GM18517 (cell line): Measurements from ENCODE around the gene WWTR1.

ENCODE experiments used
- ATAC-seq: cut with Tn5 transposase; IDR thresholded peaks from one replicate; pipeline ENCODE4 v1.9.1; 2021; ENCODE audit warnings: mild to moderate bottlenecking, moderate library complexity; ENCODE audit not compliant: unreplicated experiment

Gene WWTR1

DNA sequence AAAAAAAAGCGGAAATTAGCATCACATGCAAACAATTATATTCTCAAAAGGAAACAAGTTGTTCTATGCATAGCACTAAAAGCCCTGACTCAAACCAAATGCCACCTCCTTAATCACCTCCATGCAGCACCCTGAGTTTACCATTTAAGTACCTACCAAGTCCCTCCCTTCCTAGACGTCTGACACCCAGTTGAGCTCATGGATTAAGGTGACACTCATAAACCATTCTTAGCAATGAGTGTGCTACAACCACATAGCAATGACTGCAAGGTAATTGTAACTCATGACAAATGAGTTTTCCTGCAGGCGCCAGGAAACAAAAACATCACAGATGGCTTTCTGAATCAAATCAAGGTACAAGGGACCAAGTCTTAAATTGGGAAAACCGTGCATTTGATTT lies 32.0 kb downstream of the WWTR1 start:
- ATAC-seq: no peak

DNA sequence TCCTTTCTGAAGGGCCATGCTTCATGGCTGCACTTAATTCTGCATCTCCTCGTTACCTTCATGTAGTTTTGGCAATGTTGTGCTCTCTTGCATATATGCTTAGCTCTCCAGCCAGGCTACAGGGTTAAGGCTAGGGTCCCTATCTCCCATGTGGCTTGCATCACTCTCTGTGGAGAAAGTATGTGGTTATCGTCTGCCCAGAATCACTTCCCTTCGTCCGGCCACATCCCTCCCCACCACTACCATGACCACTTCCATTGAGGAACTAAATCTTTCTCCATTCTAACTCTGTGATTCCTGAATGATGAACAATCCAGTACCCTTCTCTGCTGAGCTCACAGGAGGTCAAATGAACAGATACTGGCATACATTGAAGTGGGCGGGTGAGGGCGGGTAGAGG lies 34.0 kb downstream of the WWTR1 start:
- no peak for ATAC-seq

DNA sequence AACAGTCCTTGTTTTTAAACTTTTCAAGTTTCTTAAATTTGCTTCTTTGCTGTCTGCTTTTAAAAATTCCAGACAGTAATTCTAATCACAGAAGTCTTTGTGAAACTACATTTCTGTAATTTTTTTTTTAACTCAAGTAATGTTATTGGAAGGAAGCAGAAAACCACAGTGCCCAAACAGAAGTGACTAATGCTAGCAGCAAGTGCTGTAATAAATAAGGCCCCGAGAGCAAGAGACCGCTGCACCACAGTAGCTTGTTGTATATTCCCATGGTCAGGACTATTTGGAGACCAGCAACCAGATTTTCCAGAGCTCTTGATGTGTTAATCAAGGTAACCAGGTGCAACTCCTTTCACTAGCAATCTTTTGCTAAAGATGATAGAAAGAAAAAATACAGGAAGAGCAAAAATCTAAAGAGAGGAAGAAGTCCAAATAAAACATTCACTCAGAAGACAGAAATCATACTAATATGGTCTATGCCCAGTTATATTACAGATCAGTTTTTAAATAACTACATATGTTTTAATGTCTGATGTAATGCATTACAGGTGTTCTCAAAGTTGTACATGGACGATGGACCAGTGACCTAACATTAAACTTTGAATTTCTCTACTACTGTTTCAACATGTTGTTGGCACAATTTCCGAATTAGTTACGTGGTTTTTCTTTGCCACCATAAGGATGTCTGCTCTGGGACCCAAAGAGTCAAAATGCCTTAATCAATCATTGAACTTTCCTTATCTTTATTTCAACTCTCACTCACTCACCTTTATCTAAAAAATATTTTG lies 36.4 kb downstream of the WWTR1 start:
- peak; percentile 55 for ATAC-seq

DNA sequence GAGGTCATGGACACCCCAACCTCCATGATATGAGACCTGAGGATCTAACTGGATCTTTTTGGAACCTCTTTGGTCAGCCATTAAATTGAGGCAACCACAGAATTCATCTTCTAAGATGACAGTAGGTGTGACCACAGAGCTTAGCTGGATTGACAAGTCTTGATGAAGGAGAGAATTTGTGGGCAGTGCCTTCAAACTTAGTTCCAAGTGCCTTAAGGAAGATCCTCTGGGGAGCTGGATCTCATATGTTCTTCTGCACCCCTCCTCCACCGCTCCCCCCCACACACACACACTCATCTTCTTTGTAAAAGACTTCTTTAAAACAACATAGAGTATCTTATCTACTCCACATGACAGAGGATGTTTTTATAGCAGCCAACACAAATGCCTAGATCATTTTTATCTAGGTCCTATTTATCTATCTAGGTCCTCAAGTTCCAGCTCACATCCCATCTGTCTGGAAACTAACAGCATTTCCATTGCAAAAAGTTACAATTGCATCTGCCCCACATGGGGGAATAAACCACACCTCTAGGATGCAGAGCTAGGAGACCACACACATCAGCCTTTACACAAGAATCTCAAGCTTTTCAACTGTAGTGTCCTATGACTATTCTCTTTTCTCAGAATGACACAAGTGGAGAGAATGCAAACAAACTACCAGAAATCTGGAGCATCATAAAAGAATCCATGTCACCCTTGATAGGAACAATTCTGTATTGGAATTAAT lies 37.4 kb downstream of the WWTR1 start:
- peak; percentile 62 for ATAC-seq

DNA sequence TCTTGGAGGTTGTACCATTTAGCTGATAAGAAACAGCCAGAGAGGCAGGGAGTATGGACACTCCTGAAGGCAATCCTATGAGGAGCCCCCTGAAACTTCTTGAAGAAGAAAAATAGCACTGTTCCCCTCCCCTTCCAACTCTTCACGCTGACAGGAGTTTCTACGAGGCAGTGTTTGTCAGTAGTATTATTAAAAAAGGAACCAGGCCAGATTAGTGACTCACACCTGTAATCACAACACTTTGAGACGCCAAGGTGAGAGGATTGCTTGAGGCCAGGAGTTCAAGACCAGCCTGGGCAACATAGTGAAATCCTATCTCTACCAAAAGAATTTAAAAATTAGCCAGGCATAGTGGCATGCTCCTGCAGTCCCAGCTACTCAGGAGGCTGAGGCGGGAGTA lies 38.7 kb downstream of the WWTR1 start:
- no peak for ATAC-seq

DNA sequence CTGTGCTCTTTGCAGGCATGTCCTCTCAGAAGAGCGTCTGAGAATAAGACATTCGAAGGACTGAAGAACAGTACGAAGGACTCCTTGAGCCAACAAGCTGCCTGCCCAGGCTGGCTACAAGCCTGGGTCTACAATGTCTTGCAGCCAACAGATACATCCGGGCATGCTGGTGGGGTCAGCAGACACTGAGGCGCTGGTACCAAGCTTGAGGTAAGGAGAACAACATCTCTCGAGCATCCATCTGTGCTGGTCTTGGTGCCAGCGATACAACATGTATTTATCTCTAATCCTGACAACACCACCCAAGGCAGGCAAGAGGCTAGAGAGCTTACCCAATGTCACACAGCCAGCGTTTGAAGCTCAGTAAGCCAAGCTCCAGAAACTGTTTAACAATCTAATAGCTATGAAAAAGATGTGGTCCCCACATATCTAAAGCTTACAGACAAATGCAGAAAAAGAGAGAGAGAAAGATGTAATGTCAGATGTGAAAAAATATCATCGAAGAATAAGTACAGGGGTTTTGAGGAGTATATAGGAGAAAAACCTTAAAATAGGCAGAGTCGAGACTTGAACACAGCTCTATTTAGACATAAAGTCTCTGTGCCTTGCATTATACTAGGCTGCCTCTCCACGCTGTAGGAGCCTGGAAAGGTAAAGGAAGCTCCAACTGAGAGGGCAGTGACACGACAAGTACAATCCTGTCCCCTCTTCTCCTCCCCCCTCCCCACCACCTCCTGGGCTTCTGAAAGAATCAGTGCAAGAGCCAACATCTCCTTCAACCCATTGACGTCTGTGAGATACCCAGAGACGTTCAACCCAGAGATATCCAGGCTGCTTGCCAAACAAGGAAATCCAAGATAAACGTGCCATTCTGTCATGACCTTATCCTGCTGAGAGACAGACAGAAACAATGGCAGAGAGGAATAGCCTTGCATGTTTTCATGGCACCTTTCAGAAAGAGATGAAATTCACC lies 39.4 kb downstream of the WWTR1 start:
- no peak for ATAC-seq

DNA sequence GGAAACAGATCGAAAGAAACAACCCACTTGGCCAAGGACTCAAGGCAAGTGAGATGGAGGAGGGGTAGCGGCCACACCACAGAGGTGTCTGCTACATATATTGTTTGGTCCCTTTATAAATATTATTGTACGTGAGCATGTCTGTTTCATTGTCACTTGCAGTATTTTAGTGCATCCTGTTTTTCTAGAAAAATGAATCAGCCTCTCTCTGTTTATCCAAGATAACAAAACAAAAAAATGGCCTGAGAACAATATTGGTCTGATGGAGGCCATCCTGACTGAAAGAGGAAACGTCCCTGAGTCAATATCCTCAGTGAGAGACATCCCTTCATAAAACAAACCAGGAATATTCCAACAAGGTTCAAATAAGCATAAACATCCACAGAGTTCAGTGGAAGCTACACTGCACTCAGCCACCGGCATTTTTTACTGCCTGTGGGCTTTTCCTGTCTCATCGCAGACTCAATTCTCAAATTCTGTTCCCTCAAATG lies 42.0 kb downstream of the WWTR1 start:
- no peak for ATAC-seq

DNA sequence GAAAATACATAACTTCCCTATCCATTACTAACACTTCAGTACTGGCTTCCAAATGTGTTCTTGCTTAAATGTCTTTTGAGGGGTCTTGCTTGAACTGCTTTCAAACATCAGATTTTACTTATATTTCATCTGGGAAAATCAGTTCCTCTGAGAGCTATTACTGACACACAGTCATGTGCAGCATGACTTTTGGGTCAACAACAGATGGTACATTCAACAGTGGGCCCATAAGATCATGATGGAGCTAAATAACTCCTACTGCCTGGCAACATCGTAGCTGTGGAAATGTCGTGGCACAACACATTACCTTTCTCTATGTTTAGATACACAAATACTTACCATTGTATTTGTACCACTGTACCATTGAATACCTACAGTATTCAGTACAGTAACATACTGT lies 43.8 kb downstream of the WWTR1 start:
- no peak for ATAC-seq

DNA sequence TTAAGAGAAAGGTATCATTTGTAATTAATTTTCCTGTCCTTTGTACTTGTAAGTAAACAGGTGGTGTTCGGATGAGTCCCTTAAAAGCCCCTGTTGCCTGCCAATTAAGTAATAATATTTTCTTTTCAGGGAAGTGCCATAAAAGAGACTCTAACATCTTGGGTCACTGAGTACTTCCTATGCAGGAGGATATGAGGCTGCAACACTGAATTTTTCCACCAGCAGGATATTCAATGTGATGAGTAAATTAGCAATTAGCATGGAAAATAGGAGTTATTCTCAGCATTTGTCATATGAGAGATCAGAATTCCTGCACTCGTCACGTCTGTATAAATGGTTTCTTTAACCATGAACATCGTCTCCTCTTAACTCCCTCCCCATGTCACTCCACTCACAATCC lies 45.4 kb downstream of the WWTR1 start:
- ATAC-seq: no peak

DNA sequence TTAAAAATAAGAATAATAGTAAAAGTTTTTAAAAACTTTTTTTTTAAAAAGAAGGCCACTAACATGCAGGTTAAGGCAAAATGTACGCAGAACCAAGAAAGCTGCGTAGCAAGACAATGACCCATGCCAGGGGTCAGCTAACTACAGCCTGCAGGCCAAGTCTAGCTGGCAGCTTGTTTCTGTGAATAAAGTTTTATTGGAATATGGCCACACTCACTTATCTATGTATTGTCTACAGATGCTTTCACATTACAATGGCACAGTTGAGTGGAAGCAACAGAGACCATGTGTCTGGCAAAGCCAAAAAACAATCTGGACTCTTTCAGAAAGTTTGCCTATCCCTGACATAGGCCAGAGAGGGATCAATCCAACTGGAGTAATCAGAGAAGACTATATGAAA lies 46.7 kb downstream of the WWTR1 start:
- ATAC-seq: no peak

DNA sequence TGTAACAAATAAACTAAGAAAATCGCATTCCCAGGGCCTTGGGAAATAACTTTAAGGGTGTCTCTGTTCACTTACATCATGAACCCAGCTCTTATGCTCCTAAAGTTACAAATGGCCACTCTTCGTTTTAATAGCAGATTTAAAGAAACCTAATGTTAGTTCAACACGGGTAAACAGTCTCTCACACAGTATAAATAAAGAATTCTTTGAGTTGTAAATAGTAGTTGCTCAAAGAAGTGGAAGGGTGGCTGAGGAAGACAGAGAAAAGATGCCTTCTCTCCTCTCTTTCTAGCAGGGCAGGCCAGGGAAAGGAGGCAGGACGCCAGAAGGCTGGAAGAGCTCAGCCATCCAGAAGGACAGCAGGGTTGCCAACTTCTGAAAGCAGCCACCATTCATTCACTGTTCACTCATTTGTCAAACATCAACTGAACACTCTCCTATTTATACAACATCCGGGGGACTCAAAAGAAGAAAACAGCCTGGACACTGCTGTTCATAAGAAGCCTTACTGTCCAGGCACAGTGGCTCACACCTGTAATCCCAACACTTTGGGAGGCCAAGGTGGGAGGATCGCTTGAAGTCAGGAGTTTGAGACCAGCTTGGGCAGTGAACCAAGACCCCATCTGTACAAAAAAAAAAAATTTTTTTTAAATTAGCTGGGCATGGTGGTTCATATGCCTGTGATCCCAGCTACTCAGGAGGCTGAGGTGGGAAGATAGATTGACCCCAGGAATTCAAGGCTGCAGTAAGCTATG lies 47.3 kb downstream of the WWTR1 start:
- no peak for ATAC-seq

DNA sequence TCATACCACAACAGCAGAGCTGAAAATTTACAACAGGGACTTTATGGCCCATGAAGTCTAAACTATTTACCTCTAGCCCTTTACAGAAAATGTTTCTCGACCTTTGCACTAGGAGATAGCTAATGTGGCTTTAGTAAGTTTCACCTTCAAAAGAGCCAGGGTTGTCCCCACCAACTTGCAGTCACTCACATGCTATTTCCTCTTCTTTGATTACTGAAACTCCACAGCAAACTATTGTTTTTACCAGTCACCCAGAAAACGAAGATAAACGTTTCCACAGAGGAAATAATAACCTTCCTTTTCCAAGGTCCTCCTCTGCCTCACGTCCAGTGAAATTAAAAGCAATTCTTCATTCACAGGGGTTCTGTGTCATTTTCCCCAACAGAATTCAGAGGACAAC lies 48.2 kb downstream of the WWTR1 start:
- peak; percentile 96 for ATAC-seq

DNA sequence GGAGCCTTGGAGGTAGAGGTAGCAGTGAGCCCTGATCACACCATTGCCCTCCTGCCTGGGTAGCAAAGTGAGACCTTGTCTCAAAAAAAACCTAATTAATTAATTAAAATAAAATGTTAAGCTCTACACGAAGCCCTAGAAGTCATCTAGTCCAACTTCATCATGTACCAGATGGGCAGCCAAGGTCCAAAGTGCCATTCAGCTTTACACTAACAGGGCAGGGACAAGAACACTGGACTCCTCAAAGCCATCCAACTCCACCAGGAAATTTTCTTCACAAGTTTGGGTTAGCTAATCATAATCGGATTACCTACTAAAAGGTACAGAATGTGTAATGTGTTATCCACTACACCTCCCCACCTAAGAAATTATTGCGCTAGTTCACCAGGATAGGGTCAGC lies 48.8 kb downstream of the WWTR1 start:
- no peak for ATAC-seq

DNA sequence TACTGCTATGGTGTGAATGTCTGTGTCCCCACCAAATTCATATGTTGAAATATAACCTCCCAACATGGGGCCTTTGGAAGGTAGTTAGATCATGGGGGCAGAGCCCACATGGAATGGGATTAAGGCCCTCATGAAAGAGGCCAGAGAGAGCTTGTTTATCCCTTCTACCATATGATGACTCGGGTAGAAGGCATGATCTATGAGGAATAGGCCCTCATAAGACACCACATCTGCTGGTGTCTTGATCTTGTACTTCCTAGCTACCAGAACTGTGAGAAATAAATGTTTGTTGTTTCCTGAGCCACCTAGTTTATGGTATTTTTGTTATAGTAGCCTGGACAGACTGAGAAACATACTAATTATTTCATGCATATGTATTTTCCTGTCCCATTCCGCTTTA lies 51.9 kb downstream of the WWTR1 start:
- no peak for ATAC-seq

DNA sequence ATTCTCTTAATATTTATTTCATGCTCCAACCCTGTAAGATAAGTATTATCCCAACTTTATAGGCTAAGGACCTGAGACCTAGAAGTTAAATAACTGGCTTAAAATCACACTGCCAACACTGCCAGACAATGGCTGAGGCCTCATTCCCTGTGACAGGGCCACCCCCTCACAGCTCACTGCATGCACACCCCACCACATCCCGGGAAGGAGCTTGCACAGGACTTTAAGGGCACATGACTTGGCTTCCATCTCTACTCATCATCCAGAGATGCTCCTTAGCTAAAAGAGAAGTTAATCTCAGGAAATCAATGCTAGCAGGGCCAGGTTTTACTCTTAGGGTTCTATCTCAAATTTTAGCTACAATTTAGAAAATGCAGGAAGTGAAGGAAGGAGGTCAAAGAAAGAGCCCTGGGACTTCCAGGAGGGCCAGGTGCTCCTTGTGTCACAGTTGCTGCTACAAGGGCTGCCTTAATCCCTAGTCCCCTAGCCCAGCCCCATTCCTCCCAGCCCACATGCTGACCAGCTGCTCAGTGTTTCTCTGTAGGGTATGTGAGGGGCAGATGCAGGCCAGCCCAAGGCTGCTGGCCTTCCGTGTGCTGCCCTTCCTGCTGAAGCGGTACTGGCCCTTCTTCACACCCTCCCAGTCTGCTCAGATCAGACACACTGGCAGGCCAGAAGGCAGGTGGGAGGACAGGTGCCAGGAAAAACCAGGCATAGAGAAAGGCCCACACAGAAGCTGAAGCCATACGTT lies 53.5 kb downstream of the WWTR1 start:
- ATAC-seq: no peak

DNA sequence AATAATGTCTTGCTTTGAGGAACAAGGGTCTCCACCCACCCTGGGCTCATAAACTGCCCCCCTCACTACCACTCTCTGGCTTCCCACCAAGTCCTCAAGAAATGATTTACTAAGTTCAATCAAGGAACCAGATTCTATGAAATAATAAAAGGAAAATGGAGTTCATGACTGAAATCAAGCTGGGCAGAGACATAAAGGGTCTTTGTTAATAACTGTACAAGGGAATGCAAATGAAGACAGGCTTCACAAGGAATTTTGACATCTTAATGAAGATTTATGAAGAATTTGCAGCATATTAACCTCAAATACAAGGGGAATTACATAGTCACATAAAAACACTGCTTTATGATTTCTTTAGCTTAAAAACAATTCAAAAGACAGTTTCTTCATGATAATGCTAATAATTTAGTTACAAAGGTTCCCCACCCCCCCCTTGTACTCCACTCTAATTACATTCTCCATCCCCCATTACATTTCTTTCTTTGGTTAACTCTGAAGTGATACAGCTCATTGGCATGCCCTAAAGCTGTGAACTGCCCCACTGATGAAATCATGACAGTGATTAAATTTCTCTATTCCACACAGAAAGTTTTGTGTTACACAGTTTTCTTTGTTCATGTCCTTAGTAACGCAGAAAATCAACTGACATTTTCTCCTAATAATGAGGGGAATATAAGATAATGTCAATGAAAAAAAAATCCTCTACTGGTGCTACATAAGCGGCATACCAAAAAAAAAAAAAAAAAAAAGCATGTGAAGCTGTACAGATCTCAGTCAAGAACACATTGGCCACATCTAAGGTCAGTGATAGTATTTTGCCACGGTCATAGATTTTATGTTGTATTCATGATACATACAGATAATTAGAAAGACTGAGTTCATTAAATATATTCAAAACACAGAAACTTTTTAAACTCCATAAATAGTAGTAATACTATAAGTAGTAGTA lies 54.4 kb downstream of the WWTR1 start:
- ATAC-seq: no peak

DNA sequence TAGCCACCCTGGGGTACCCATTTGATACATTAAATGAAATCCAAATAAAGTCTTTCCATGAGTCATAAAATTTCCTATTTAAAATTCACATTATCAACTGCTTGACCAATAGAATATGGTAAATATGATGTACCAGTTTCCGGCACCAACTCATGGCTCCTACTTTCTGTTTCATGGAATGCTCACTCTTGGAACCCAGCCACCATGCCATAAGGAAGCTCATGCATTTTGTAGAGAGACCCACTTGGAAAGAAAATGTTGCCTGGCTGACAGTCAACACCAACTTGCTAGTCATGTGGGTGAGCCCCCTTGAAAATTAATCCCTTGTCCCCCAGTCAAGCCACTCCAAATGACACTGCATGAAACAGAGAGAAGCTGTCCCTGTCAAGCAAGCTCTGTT lies 57.2 kb downstream of the WWTR1 start:
- no peak for ATAC-seq

DNA sequence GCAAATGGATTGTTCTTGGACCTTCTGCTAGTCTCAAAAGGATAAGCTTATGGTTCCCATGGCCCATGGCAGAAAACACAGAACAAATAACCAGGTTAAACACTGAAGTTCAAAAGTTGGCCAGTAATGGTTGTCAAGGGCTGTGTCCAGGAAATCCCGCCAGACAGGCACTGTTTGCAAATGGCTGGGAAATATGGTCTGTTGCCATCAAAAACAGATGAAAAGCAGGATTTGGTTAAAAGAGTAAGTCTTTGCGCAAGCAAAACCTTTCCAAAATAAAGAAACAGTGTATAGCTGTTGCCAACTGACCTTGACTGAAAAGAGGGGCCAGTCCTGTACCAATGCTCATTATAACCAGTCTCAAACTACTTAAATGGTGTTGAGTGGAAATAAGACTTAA lies 58.6 kb downstream of the WWTR1 start:
- ATAC-seq: no peak
